H1 (cell line): ENCODE measurements around the gene AGBL1.

Source experiments
- ATF3 ChIP-seq: IDR thresholded peaks from 2 replicates; pipeline ENCODE4 v1.6.1; 2011; ENCODE audit warnings: low read depth, mild to moderate bottlenecking, low read length; ENCODE audit not compliant: insufficient read depth
- BCL11A ChIP-seq, 2 experiments: IDR thresholded peaks; one replicate each; pipeline ENCODE4 v1.6.1; 2011; ENCODE audit warnings: low read depth in 2 of 2, low read length in 2 of 2, mild to moderate bottlenecking in 2 of 2
- CHD1 ChIP-seq: IDR thresholded peaks from 2 replicates; pipeline ENCODE4 v1.6.1; 2012; ENCODE audit warnings: low read depth, low read length, improper control_type of control experiment
- CREB1 ChIP-seq: IDR thresholded peaks from 2 replicates; pipeline ENCODE4 v1.6.1; 2012; ENCODE audit warnings: inconsistent platforms
- CTCF ChIP-seq, 3 experiments: IDR thresholded peaks; 1 replicate in 2 of 3; 2 replicates in 1 of 3; pipeline versions ENCODE4 v1.5.1 to v1.6.1; 2011; ENCODE audit warnings: low read length in 3 of 3, mild to moderate bottlenecking in 3 of 3, inconsistent platforms in 2 of 3, low read depth in 1 of 3, moderate library complexity in 1 of 3; ENCODE audit not compliant: insufficient read depth in 1 of 3; ENCODE audit errors: control extremely low read depth in 1 of 3
- EZH2 ChIP-seq: fragments of 200-600 bp; sonication (generic); IDR thresholded peaks from 2 replicates; pipeline ENCODE4 v1.7.1; 2012; ENCODE audit warnings: low read depth, mild to moderate bottlenecking, moderate library complexity, low read length, inconsistent platforms; ENCODE audit not compliant: severe bottlenecking
- POLR2A ChIP-seq, 2 experiments: IDR thresholded peaks; 1 replicate in 1 of 2; 2 replicates in 1 of 2; pipeline ENCODE4 v1.6.1; 2011; ENCODE audit warnings: low read depth in 2 of 2, low read length in 2 of 2, mild to moderate bottlenecking in 2 of 2; ENCODE audit errors: control extremely low read depth in 1 of 2
- RAD21 ChIP-seq, 2 experiments: IDR thresholded peaks in 1 of 2; conservative IDR thresholded peaks in 1 of 2; 2 replicates each; pipeline ENCODE4 v1.6.1; 2011; ENCODE audit warnings: low read depth in 2 of 2, low read length in 2 of 2, improper control_type of control experiment in 1 of 2, inconsistent platforms in 1 of 2, mild to moderate bottlenecking in 1 of 2, moderate library complexity in 1 of 2
- TAF1 ChIP-seq: IDR thresholded peaks from 2 replicates; pipeline ENCODE4 v1.6.1; 2011; ENCODE audit warnings: mild to moderate bottlenecking, low read depth, low read length
- TCF12 ChIP-seq: IDR thresholded peaks from 2 replicates; pipeline ENCODE4 v1.6.1; 2011; ENCODE audit warnings: low read depth, mild to moderate bottlenecking, low read length

GRCh38 chr15:86620157-86620556 lies 540.5 kb downstream of the AGBL1 start:
- TF ChIP-seq POLR2A (IDR thresholded peaks at IDR 0.05; ENCODE audit: control extremely low read depth in 1 of 2, low read depth in 2 of 2, low read length in 2 of 2) (no peak), CTCF (IDR thresholded peaks at IDR 0.05; ENCODE audit: control extremely low read depth in 1 of 3, insufficient read depth in 1 of 3, low read depth in 1 of 3, low read length in 3 of 3) (no peak), ATF3 (no peak), EZH2 (no peak), CHD1 (no peak), BCL11A (IDR thresholded peaks at IDR 0.05; ENCODE audit: low read depth in 2 of 2, low read length in 2 of 2) (no peak), CREB1 (no peak), TCF12 (no peak), TAF1 (no peak), RAD21 (IDR thresholded peaks at IDR 0.05 in 1 of 2, conservative IDR thresholded peaks at IDR 0.05 in 1 of 2; ENCODE audit: low read depth in 2 of 2, low read length in 2 of 2) (no peak)
